ENCODE data around the gene CYFIP2.

CYFIP2 gene

GRCh38 chr5:157258450-157258849 lies 7.5 kb upstream of the CYFIP2 start:
- no peak for DNase-seq (ENCODE audit: low spot score)

- DNase-seq (ENCODE audit: low spot score): no peak
Observed at GRCh38 chr5:157259699-157260098, 6.2 kb upstream of the CYFIP2 start.

GRCh38 chr5:157263496-157264090 lies 2.3 kb upstream of the CYFIP2 start:
- no peak for DNase-seq (ENCODE audit: low spot score)

- DNase-seq (ENCODE audit: low spot score): peak; percentile 69
Observed at GRCh38 chr5:157266286-157267007, 524 bp downstream of the CYFIP2 start.

- DNase-seq (ENCODE audit: low spot score): no peak
Observed at GRCh38 chr5:157267025-157267424, 1.1 kb downstream of the CYFIP2 start.

GRCh38 chr5:157267761-157268480 lies 2.0 kb downstream of the CYFIP2 start:
- DNase-seq (ENCODE audit: low spot score): no peak

- DNase-seq (ENCODE audit: low spot score): peak; percentile 58
Observed at GRCh38 chr5:157269165-157269671, 3.3 kb downstream of the CYFIP2 start.

GRCh38 chr5:157269761-157270272 lies 3.9 kb downstream of the CYFIP2 start:
- no peak for DNase-seq (ENCODE audit: low spot score)

GRCh38 chr5:157270771-157271170 lies 4.8 kb downstream of the CYFIP2 start:
- no peak for DNase-seq (ENCODE audit: low spot score)

- DNase-seq (ENCODE audit: low spot score): no peak
Observed at GRCh38 chr5:157271740-157272271, 5.9 kb downstream of the CYFIP2 start.

- no peak for DNase-seq (ENCODE audit: low spot score)
Observed at GRCh38 chr5:157273131-157273556, 7.2 kb downstream of the CYFIP2 start.

- no peak for DNase-seq (ENCODE audit: low spot score)
Observed at GRCh38 chr5:157275403-157275802, 9.5 kb downstream of the CYFIP2 start.

- no peak for DNase-seq (ENCODE audit: low spot score)
Observed at GRCh38 chr5:157278319-157279037, 12.6 kb downstream of the CYFIP2 start.

GRCh38 chr5:157279605-157280239 lies 13.8 kb downstream of the CYFIP2 start:
- no peak for DNase-seq (ENCODE audit: low spot score)

- DNase-seq (ENCODE audit: low spot score): no peak
Observed at GRCh38 chr5:157280927-157281326, 15.0 kb downstream of the CYFIP2 start.

GRCh38 chr5:157282150-157282549 lies 16.2 kb downstream of the CYFIP2 start:
- no peak for DNase-seq (ENCODE audit: low spot score)

GRCh38 chr5:157283434-157283833 lies 17.5 kb downstream of the CYFIP2 start:
- no peak for DNase-seq (ENCODE audit: low spot score)

- DNase-seq (ENCODE audit: low spot score): no peak
Observed at GRCh38 chr5:157284458-157285212, 18.7 kb downstream of the CYFIP2 start.

- DNase-seq (ENCODE audit: low spot score): no peak
Observed at GRCh38 chr5:157285310-157286035, 19.6 kb downstream of the CYFIP2 start.

- DNase-seq (ENCODE audit: low spot score): no peak
Observed at GRCh38 chr5:157286761-157287211, 20.9 kb downstream of the CYFIP2 start.
